Astrocyte of the spinal cord (primary cell): ENCODE results near the gene LPA.
"Not testable (repeated sequence)": the region's sequence is repeated elsewhere in the genome, so short reads cannot be mapped to it uniquely, and the experiment has no call there.

Source experiments
- DNase-seq: peaks from one replicate; pipeline ENCODE4 v3.0.0; 2011; ENCODE audit warnings: low read depth, low spot score
- H3K4me3 ChIP-seq: 2 replicates; pipeline ENCODE4 v1.5.1; 2011; ENCODE audit warnings: low read depth, mild to moderate bottlenecking, low read length, moderate library complexity
- CTCF ChIP-seq: IDR thresholded peaks from 2 replicates; pipeline ENCODE4 v1.5.1; 2012; ENCODE audit warnings: low read depth, mild to moderate bottlenecking, low read length, inconsistent platforms
- in situ Hi-C: cut with HindIII; loops from 2 replicates; pipeline ENCODE4 v1.10.0; 2017; ENCODE audit warnings: low sequenced_read_pairs

Gene LPA

GRCh38 chr6:160634706-160635105, 29.4 kb downstream of the LPA start:
- DNase-seq: no peak
- no peak overlapping the region for H3K4me3 ChIP-seq
- in situ Hi-C loops: no loop called here
- TF ChIP-seq CTCF: no peak

- in situ Hi-C loops: no loop called here
- no peak for TF ChIP-seq CTCF
- DNase-seq: no peak
- H3K4me3 ChIP-seq: no peak overlapping the region
These were observed 67.9 kb downstream of the LPA start for GRCh38 chr6:160595838-160596832.

GRCh38 chr6:160595297-160595696, 68.8 kb downstream of the LPA start:
- H3K4me3 ChIP-seq, DNase-seq, in situ Hi-C loops: not testable (repeated sequence)

- in situ Hi-C loops: no loop called here
- no peak for TF ChIP-seq CTCF
- H3K4me3 ChIP-seq: no peak overlapping the region
- DNase-seq: no peak
These were observed 77.7 kb downstream of the LPA start for GRCh38 chr6:160586374-160586773.

GRCh38 chr6:160583794-160584193, 80.3 kb downstream of the LPA start:
- in situ Hi-C loops: no loop called here
- DNase-seq: no peak
- no peak for TF ChIP-seq CTCF
- H3K4me3 ChIP-seq: no peak overlapping the region

- H3K4me3 ChIP-seq: no peak overlapping the region
- TF ChIP-seq CTCF: no peak
- in situ Hi-C loops: no loop called here
- no peak for DNase-seq
These were observed 82.7 kb downstream of the LPA start for GRCh38 chr6:160581406-160581805.

GRCh38 chr6:160578515-160578914, 85.6 kb downstream of the LPA start:
- H3K4me3 ChIP-seq, DNase-seq, in situ Hi-C loops: not testable (repeated sequence)

GRCh38 chr6:160573943-160574342, 90.1 kb downstream of the LPA start:
- DNase-seq: no peak
- in situ Hi-C loops: no loop called here
- no peak overlapping the region for H3K4me3 ChIP-seq
- no peak for TF ChIP-seq CTCF

GRCh38 chr6:160571201-160571600, 92.9 kb downstream of the LPA start:
- DNase-seq, in situ Hi-C loops: not testable (repeated sequence)

More at GRCh38 chr6:160571201-160571600, 92.9 kb downstream of the LPA start:
- H3K4me3 ChIP-seq: not testable (repeated sequence)
